ENCODE results near the gene ASPRV1.
"Not testable (repeated sequence)": the region's sequence is repeated elsewhere in the genome, so short reads cannot be mapped to it uniquely, and the experiment has no call there.

The ASPRV1 gene

GRCh38 chr2:69961496-69961895, at the start of gene ASPRV1:
TSS of gene ASPRV1 (minus strand) at chr2:69961631. CDS start at chr2:69961436, 195 bp downstream.
- no peaks in the 10 kb centered on the region for H3K9me3 ChIP-seq (ENCODE audit: control insufficient read depth, low read length)
- peaks cover 5% of the 10 kb centered on the region for H3K4me1 ChIP-seq (ENCODE audit: control insufficient read depth, insufficient read depth, low read length)
- H3K9ac ChIP-seq (ENCODE audit: low read length), result no peak within 1 kb of the TSS
- H3K27me3 ChIP-seq (replicated peaks; ENCODE audit: control insufficient read depth, insufficient read depth, low read length), result peaks cover 29% of the 10 kb centered on the region
- no peak within 1 kb of the TSS for H3K4me3 ChIP-seq (ENCODE audit: low read length)
- no peak for DNase-seq (ENCODE audit: low read depth)
- no peaks in the 10 kb centered on the region for H3K36me3 ChIP-seq (ENCODE audit: control insufficient read depth, insufficient read depth, low read length, severe bottlenecking)

GRCh38 chr2:70010576-70011111, 49.2 kb upstream of the ASPRV1 start:
- H3K36me3 ChIP-seq (ENCODE audit: control insufficient read depth, insufficient read depth, low read length, severe bottlenecking), result no peaks in the 10 kb centered on the region
- H3K9me3 ChIP-seq (ENCODE audit: control insufficient read depth, low read length), result no peaks in the 10 kb centered on the region
- H3K9ac ChIP-seq (ENCODE audit: low read length), result no peak overlapping the region
- H3K27me3 ChIP-seq (replicated peaks; ENCODE audit: control insufficient read depth, insufficient read depth, low read length), result no peaks in the 10 kb centered on the region
- DNase-seq (ENCODE audit: low read depth), result no peak
- H3K4me1 ChIP-seq (ENCODE audit: control insufficient read depth, insufficient read depth, low read length), result no peaks in the 10 kb centered on the region
- no peak overlapping the region for H3K4me3 ChIP-seq (ENCODE audit: low read length)

GRCh38 chr2:70009762-70010575, 48.5 kb upstream of the ASPRV1 start:
- no peaks in the 10 kb centered on the region for H3K27me3 ChIP-seq (replicated peaks; ENCODE audit: control insufficient read depth, insufficient read depth, low read length)
- no peaks in the 10 kb centered on the region for H3K4me1 ChIP-seq (ENCODE audit: control insufficient read depth, insufficient read depth, low read length)
- no peaks in the 10 kb centered on the region for H3K9me3 ChIP-seq (ENCODE audit: control insufficient read depth, low read length)
- H3K9ac ChIP-seq (ENCODE audit: low read length), result no peak overlapping the region
- no peaks in the 10 kb centered on the region for H3K36me3 ChIP-seq (ENCODE audit: control insufficient read depth, insufficient read depth, low read length, severe bottlenecking)
- no peak for DNase-seq (ENCODE audit: low read depth)
- H3K4me3 ChIP-seq (ENCODE audit: low read length), result no peak overlapping the region

- Histone ChIP-seq H3K36me3 (ENCODE audit: control insufficient read depth, insufficient read depth, low read length, severe bottlenecking) (no peaks in the 10 kb centered on the region), H3K9ac (ENCODE audit: low read length) (no peak overlapping the region), H3K4me1 (ENCODE audit: control insufficient read depth, insufficient read depth, low read length) (no peaks in the 10 kb centered on the region), H3K4me3 (ENCODE audit: low read length) (no peak overlapping the region), H3K27me3 (replicated peaks; ENCODE audit: control insufficient read depth, insufficient read depth, low read length) (no peaks in the 10 kb centered on the region), H3K9me3 (ENCODE audit: control insufficient read depth, low read length) (no peaks in the 10 kb centered on the region)
- DNase-seq (ENCODE audit: low read depth), result no peak
These were observed 46.9 kb upstream of the ASPRV1 start for GRCh38 chr2:70008290-70008689.

- Histone ChIP-seq H3K36me3 (ENCODE audit: control insufficient read depth, insufficient read depth, low read length, severe bottlenecking) (no peaks in the 10 kb centered on the region), H3K27me3 (replicated peaks; ENCODE audit: control insufficient read depth, insufficient read depth, low read length) (no peaks in the 10 kb centered on the region), H3K4me3 (ENCODE audit: low read length) (no peak overlapping the region), H3K4me1 (ENCODE audit: control insufficient read depth, insufficient read depth, low read length) (no peaks in the 10 kb centered on the region), H3K9ac (ENCODE audit: low read length) (no peak overlapping the region), H3K9me3 (ENCODE audit: control insufficient read depth, low read length) (no peaks in the 10 kb centered on the region)
- DNase-seq (ENCODE audit: low read depth), result no peak
These were observed 45.7 kb upstream of the ASPRV1 start for GRCh38 chr2:70007151-70007550.

GRCh38 chr2:70006447-70006784, 45.0 kb upstream of the ASPRV1 start:
- Histone ChIP-seq H3K9me3 (ENCODE audit: control insufficient read depth, low read length) (no peaks in the 10 kb centered on the region), H3K36me3 (ENCODE audit: control insufficient read depth, insufficient read depth, low read length, severe bottlenecking) (no peaks in the 10 kb centered on the region), H3K4me3 (ENCODE audit: low read length) (no peak overlapping the region), H3K4me1 (ENCODE audit: control insufficient read depth, insufficient read depth, low read length) (no peaks in the 10 kb centered on the region), H3K27me3 (replicated peaks; ENCODE audit: control insufficient read depth, insufficient read depth, low read length) (no peaks in the 10 kb centered on the region), H3K9ac (ENCODE audit: low read length) (no peak overlapping the region)
- DNase-seq (ENCODE audit: low read depth), result no peak

- Histone ChIP-seq H3K27me3 (replicated peaks; ENCODE audit: control insufficient read depth, insufficient read depth, low read length) (no peaks in the 10 kb centered on the region), H3K9ac (ENCODE audit: low read length) (no peak overlapping the region), H3K36me3 (ENCODE audit: control insufficient read depth, insufficient read depth, low read length, severe bottlenecking) (no peaks in the 10 kb centered on the region), H3K4me1 (ENCODE audit: control insufficient read depth, insufficient read depth, low read length) (no peaks in the 10 kb centered on the region), H3K4me3 (ENCODE audit: low read length) (no peak overlapping the region), H3K9me3 (ENCODE audit: control insufficient read depth, low read length) (no peaks in the 10 kb centered on the region)
- no peak for DNase-seq (ENCODE audit: low read depth)
These were observed 44.5 kb upstream of the ASPRV1 start for GRCh38 chr2:70005752-70006446.

GRCh38 chr2:70005216-70005615, 43.8 kb upstream of the ASPRV1 start:
- no peaks in the 10 kb centered on the region for H3K27me3 ChIP-seq (replicated peaks; ENCODE audit: control insufficient read depth, insufficient read depth, low read length)
- H3K9me3 ChIP-seq (ENCODE audit: control insufficient read depth, low read length), result no peaks in the 10 kb centered on the region
- no peak for DNase-seq (ENCODE audit: low read depth)
- H3K36me3 ChIP-seq (ENCODE audit: control insufficient read depth, insufficient read depth, low read length, severe bottlenecking), result no peaks in the 10 kb centered on the region
- no peak overlapping the region for H3K4me3 ChIP-seq (ENCODE audit: low read length)
- H3K4me1 ChIP-seq (ENCODE audit: control insufficient read depth, insufficient read depth, low read length), result no peaks in the 10 kb centered on the region
- no peak overlapping the region for H3K9ac ChIP-seq (ENCODE audit: low read length)

GRCh38 chr2:70003093-70003830, 41.8 kb upstream of the ASPRV1 start:
- Histone ChIP-seq H3K36me3 (ENCODE audit: control insufficient read depth, insufficient read depth, low read length, severe bottlenecking) (no peaks in the 10 kb centered on the region), H3K9ac (ENCODE audit: low read length) (no peak overlapping the region), H3K4me3 (ENCODE audit: low read length) (no peak overlapping the region), H3K9me3 (ENCODE audit: control insufficient read depth, low read length) (no peaks in the 10 kb centered on the region), H3K4me1 (ENCODE audit: control insufficient read depth, insufficient read depth, low read length) (no peaks in the 10 kb centered on the region), H3K27me3 (replicated peaks; ENCODE audit: control insufficient read depth, insufficient read depth, low read length) (no peaks in the 10 kb centered on the region)
- DNase-seq (ENCODE audit: low read depth), result no peak

GRCh38 chr2:70002241-70002899, 40.9 kb upstream of the ASPRV1 start:
- Histone ChIP-seq H3K9ac (ENCODE audit: low read length) (no peak overlapping the region), H3K9me3 (ENCODE audit: control insufficient read depth, low read length) (no peaks in the 10 kb centered on the region), H3K36me3 (ENCODE audit: control insufficient read depth, insufficient read depth, low read length, severe bottlenecking) (no peaks in the 10 kb centered on the region), H3K27me3 (replicated peaks; ENCODE audit: control insufficient read depth, insufficient read depth, low read length) (no peaks in the 10 kb centered on the region), H3K4me3 (ENCODE audit: low read length) (no peak overlapping the region), H3K4me1 (ENCODE audit: control insufficient read depth, insufficient read depth, low read length) (peaks cover 2% of the 10 kb centered on the region)
- no peak for DNase-seq (ENCODE audit: low read depth)

GRCh38 chr2:70000529-70000928, 39.1 kb upstream of the ASPRV1 start:
- DNase-seq (ENCODE audit: low read depth); H3K9me3 ChIP-seq (ENCODE audit: control insufficient read depth, low read length); H3K9ac ChIP-seq (ENCODE audit: low read length); H3K36me3 ChIP-seq (ENCODE audit: control insufficient read depth, insufficient read depth, low read length, severe bottlenecking); H3K4me3 ChIP-seq (ENCODE audit: low read length); H3K4me1 ChIP-seq (ENCODE audit: control insufficient read depth, insufficient read depth, low read length); H3K27me3 ChIP-seq (replicated peaks; ENCODE audit: control insufficient read depth, insufficient read depth, low read length): not testable (repeated sequence)

Measured in adipocyte (in vitro differentiated cells).